HG03159 (cell line): ENCODE data around the gene PSTK.

Experiments used
- ATAC-seq: cut with Tn5 transposase; IDR thresholded peaks from one replicate; pipeline ENCODE4 v1.9.1; 2021; ENCODE audit warnings: mild to moderate bottlenecking, moderate library complexity; ENCODE audit not compliant: unreplicated experiment

Gene PSTK

GRCh38 chr10:122980209-122981065 is at the start of gene PSTK:
TSS of gene PSTK (plus strand) at chr10:122980401. CDS start at chr10:122980480, 79 bp downstream.
- peak; percentile 96 for ATAC-seq

GRCh38 chr10:122931088-122931906 is 48.9 kb upstream of the PSTK start:
- no peak for ATAC-seq

GRCh38 chr10:122939133-122939855 is 40.9 kb upstream of the PSTK start:
- ATAC-seq = no peak

GRCh38 chr10:122939856-122940543 is 40.2 kb upstream of the PSTK start:
- no peak for ATAC-seq

GRCh38 chr10:122949296-122949695 is 30.9 kb upstream of the PSTK start:
- ATAC-seq = no peak

GRCh38 chr10:122953902-122954730 is 26.1 kb upstream of the PSTK start, which contains the start of gene C10orf88:
TSS of gene C10orf88 (minus strand) at chr10:122954227. CDS start at chr10:122954178, 49 bp downstream.
- peak; percentile 97 for ATAC-seq

GRCh38 chr10:122954731-122955050 is 25.5 kb upstream of the PSTK start:
- no peak for ATAC-seq

GRCh38 chr10:122955892-122956291 is 24.3 kb upstream of the PSTK start:
- no peak for ATAC-seq

- no peak for ATAC-seq
These were observed 22.7 kb upstream of the PSTK start for GRCh38 chr10:122957474-122957873.

- ATAC-seq = no peak
These were observed 17.8 kb upstream of the PSTK start for GRCh38 chr10:122962405-122962804.

- ATAC-seq = no peak
These were observed 13.3 kb upstream of the PSTK start for GRCh38 chr10:122966879-122967278.

- ATAC-seq = no peak
These were observed 11.5 kb upstream of the PSTK start for GRCh38 chr10:122968698-122969097.

- ATAC-seq = no peak
These were observed 6.2 kb upstream of the PSTK start for GRCh38 chr10:122974023-122974422.

GRCh38 chr10:122974543-122975064 is 5.6 kb upstream of the PSTK start:
- ATAC-seq = no peak

GRCh38 chr10:122981066-122981464 is 864 bp downstream of the PSTK start:
- no peak for ATAC-seq

GRCh38 chr10:122983898-122984297 is 3.7 kb downstream of the PSTK start:
- no peak for ATAC-seq

GRCh38 chr10:122984708-122985107 is 4.5 kb downstream of the PSTK start:
- no peak for ATAC-seq

- ATAC-seq = no peak
These were observed 6.1 kb downstream of the PSTK start for GRCh38 chr10:122986335-122986734.

GRCh38 chr10:122988501-122988900 is 8.3 kb downstream of the PSTK start:
- ATAC-seq = no peak

GRCh38 chr10:122990278-122990677 is 10.1 kb downstream of the PSTK start:
- no peak for ATAC-seq
